Stimulated activated CD8-positive, alpha-beta memory T cell treated with anti-CD3 and anti-CD28 coated beads, Interleukin-15, amount 100 ng/mL, for 48 hours (primary cell): Measurements from ENCODE around the gene LRRC52.

ENCODE experiments used
- DNase-seq, 2 donors: peaks; one replicate each; pipeline ENCODE4 v3.0.0-alpha.2; 2020; ENCODE audit warnings: low read depth in 2 of 2

Gene LRRC52

DNA sequence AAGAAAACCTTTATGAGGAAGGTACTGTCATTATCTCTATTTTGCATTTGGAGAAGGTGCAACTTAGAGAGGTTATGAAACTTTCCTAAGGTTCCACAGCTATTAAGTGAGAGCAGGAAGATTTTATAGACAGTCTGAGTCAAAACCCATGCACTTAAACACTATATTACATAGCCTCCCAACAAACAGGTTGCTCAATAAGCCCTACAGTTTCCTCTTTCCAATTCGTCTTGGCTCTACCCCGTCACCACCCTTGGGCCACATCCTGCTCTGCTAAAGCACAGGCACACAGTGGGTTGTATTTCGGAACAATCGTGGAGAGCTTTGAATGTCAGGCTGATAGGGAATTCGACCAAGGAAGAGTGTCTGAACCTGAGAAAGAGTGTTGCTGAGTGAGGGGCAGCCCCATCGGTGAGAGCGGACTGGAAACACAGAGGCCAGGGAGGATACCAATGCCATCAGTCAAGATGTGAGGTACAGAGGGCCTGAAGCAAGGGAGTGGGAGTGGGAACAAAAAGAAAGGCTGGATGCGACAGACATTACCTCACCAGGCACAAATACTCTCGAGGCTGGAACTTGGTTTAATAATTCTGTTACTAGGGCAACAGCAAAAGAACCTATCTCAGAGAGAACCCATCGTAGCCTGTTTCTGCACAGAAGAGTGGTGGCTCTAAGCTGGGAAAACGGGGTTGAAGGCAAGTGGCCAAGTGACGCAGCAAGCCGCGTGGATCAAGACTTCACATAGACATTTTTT, 6.3 kb upstream of the LRRC52 start:
- no peak for DNase-seq

DNA sequence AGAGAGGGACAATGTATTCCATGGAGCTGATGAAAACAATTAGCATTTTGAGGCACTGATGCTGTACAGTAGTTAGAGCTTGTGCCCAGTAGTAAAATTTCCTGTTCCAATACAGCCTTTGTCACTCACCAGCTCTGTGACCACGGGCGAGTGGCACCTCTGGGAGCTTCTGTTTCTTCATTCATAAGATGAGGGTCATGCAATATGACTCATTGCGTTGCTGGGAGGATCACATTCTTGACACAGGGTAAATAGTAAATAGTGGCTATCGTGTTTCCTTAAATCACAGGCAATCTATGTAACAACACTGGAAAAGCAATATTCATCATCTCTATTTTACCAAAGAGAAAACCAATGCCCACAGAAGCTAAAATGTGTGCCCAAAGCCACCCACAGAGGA, 4.5 kb upstream of the LRRC52 start:
- DNase-seq: no peak

DNA sequence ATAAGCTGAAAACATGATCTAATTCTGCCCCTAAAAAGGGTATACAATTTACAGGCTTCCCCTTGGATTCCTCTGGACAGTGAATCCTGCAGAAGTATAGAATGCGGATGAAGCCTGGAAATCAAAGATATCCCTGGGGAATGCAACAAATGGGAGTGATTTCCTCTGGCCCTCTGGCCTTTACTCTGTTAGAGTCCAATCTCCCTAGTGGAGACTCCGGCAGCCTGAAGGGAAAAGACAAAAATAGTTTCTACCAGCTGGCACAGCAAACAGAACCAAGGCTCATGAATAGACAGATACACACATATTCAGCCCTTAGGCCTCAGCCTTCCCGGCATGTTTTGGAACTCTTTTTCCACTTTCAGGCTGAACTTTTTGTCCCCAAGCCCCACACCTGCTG, 3.9 kb upstream of the LRRC52 start:
- no peak for DNase-seq

DNA sequence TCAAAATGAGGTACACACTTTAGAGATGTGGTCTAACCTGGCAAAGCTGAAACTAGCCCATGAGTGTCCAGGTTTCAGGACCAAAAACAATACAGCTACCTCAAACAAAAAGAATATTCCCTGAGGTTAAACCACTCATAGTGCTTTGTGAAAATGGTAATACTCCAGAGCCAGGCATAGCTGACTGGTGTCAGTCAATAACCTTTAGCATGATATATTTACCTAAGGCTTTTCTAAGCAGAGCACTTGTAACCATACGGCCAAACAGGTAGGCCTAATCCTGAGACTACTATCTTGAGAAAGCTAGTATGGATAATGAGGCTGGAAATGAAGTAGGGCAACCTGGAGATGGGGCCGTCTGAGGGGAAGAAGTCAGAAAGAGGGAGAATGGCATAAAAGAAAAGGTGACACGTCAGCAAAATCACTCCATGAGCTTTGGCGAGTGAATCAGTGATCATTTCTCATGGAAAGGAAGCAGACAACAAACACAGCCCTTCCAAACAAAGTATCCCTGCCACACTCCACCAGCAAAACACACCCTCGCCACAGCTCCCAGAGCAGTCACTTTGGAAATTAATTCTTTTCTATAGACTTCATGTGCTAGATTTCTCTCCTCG, 1.7 kb upstream of the LRRC52 start:
- no peak for DNase-seq

DNA sequence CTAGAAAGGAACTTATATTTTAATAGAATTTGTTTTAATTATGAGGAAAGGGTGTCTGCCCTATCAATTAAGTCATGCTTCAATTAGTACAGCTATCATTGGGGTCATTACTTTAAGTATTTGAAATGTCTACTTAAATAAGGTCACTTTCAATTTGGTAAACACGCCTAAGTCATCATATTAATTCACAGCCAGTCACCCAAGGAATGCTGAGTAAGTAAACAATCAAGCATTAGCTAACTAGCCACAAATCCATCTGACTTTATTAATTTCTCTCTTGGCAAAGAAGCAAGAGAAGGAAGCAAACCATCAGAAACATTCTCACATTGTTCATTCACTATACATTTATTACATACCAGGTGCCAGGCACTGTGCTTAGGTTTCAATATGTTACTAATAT, 1.2 kb upstream of the LRRC52 start:
- no peak for DNase-seq

DNA sequence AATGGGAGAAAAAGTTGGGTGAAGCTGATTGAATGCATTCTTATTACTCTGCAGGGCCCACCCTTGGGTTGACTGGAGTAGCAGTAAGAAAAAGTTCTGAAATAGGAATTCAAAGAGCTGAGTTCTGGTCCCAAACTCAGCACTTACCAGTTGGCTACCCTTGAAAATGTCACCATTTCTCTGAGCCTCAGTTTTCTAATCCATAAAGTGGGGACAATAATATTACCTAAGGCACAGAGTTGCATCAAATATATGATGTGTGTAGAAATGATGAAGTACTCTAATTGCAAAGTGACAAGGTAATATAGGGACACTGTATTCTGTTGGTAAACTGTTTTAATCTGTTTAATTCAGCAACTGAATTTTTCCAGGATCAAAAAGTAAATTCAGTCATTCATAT, 1.2 kb downstream of the LRRC52 start:
- no peak for DNase-seq

DNA sequence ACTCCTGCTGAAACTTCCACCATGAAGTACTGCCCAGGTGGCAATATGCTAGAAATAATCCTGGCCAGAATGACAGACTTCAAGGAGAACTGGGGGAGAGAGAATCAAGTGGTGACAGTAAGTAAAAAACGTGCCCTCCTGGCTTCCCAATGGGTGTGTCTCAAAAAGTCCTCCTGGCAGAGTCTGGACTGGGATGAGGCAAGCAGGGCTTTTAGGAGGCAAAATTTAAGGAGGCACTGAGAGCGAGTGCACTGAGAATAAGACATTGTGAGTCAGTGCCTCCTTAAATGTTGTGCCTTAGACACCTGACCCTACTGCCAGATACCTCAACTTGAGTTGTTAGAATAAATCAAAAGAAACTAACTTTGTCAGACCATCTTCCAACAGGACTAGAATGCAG, 2.2 kb downstream of the LRRC52 start:
- no peak for DNase-seq

DNA sequence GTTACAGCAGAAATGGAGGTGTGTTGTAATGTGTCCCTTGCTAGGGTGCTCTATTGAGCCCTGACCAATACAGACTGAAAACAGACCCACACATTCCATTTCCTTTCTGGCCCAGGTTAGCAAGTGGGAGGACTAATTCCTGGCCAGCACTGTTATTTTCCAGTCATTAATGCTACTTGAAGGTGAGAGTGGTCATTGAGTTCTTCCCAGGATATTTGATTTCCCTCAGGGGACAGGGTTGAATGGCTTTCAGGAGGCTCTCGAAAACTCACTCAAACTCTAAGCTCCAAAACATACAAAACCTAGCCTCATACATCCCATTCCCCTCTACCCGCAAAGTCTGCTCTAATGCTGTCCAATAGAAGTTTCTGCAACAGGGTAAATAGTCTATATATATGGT, 6.2 kb downstream of the LRRC52 start:
- no peak for DNase-seq

DNA sequence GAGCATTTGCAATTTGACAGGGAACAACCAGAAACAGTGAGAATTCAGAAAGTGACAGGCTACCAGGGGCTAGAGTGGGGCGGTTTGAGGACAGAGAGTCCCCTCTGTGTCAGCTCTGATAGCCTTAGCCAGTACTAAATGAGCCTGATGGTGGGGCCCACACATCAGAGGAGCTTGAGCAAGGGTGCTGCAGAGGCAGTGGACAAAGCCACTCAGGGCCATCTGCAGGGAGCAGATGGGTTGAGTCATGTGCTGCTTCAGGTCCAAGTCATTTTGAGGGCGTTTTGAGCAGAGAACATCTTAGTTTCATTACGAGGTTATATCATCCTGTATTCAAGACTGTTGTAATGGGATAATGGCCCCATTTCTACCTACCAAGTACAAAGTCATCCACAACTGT, 7.7 kb downstream of the LRRC52 start:
- DNase-seq: no peak

DNA sequence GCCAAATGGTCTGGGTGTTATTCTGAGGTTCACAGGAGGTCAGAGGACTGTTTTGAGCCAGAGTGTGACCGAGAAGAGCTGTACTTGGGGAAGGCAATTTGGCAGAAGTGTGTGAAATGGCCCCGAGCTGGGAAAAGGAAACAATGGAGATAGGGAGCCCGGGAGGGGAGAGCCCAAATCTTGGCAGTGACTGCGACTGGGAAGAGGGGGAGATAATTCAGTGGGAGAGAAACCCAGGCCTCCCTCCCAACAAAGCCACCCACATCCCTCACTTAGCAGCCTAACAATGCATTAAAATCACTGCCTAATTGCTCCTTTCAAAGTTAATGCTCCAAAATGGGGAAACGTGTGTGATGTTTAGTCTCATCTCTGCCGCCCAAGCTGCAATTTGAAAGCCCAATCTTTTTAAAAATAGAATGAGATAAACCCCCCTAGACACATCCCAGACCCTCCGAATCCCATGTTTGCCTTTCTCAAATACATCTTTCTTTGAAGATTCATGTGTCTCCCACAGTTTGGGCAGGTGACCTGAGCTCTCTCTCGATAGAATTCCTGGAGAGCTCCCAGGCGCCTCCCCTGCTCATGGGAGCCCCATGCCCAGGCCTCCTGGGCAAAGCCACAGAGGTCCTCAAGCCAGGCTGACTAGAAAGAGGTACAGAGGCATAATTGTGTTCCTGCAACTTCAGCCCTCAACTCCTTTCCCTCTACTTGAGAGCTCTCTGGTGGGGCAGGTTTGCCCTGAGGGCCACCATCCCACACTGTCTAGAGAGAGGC, 17.3 kb downstream of the LRRC52 start:
- DNase-seq: no peak

DNA sequence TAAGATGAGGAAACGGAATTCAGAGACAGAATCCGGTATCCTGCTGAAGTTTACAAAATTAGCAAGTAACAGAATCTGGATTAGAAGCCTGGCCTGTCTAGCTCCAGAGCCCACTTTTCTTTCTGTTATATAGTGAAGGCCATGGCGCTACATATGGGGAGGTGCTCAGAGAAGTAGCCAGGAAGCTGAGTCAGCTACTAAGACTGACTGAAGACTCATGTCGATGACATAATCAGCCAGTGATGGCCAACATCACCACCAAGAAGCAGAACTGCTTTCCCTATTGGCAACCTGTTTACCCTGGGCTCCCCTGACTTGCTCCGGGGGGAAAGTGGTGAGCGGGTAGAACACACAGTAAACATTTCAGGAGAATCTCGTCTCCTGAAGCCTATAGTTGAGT, 18.8 kb downstream of the LRRC52 start:
- no peak for DNase-seq

DNA sequence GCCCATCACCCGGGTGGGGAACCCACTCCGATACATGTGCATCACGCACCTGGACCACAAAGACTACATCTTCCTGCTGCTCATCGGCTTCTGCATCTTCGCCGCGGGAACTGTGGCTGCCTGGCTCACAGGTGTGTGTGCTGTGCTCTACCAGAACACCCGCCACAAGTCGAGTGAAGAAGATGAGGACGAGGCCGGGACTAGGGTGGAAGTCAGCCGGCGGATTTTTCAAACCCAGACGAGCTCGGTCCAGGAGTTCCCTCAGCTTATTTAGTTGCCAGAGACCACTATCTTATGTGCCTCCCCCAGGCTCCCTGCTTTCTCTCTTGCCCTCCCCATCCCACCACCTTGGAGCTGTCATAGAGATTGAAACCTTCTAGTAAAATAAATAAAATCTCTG, 19.8 kb downstream of the LRRC52 start:
- no peak for DNase-seq

DNA sequence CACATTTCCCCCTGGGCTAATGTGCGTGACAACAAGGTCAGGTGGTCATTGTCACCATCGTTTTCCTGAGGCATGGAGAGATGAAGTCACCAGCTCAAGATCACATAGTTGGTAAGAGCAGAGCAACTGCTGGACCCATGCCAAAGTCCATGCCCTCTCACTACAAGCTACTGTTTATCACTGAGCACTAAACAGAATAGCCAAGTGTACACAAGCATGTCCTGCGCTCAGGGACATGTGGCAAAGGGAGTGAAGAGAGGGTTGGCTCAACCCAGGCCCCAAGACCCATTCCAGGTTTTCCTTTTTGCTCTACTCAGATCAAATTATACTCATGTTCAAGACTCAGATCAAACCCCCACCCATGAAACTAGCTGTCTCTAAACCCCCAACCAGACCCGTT, 20.8 kb downstream of the LRRC52 start:
- no peak for DNase-seq

DNA sequence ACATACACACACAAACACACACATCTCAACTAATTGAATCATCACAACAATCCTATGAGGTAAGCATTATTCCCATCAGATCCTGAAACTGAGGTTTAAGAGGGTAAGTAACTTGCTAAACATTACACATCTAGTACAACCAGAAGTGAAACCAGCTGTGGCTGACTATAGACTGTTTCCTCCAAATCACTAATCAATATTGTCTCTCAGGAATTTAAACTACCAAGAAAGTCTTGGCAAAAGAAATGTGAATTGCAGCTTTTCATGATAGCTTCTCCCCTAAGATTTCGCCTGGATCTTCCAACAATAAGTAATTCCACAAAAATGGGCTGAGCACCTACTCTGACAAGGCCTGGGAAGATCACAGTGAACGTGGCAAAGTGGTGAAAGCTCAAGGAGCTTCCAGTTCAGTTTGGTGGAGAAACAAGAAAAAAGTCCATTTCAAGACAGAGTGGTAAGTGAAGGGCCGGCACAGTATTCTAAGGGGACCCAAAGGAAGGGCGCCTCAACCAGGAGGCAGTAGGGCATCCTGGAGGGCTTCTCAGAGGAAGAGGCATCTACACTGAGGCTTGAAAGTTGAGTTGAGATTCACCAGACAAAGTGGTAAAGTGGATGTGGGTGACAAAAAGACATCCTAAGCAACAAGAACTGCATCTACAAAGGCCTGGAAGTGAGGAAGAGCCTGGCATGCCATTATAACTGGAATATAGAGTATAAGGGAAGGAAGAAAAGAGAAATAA, 22.1 kb downstream of the LRRC52 start:
- no peak for DNase-seq

DNA sequence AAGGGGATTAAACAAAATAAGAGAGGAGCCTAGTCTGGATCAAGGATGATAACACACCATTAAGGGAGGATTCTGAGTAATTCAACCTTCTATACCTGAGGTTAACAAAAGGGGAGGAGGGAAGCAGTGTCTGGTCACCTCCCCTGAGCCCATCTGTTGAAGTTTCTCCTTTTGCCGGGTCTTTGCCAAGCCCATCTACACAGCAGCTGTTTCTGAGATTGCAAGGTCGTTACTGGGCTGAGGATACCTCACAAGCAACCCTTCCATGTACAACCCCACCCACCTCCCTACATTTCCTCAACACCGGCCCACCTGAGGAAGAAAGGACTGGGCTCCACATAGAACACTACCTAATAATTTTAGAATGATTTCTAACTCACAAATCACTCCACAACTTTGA, 26.3 kb downstream of the LRRC52 start:
- DNase-seq: no peak

DNA sequence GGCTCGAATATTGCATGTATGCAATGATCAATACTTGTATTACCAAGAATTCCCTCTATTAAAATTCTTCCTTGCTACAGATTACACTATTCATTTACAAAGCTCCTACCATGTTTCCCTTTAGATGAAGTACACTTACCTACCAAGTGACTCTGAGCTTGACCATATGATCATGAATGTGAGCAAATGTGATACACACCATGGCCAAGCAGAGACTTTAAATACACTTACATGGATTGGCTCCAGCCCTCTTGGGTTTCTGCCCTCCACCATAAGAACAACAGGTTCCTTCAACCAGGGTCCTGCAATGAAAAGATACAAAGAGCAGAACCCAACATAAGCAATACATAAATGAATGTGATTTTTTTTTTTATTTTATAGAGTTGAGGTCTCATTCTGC, 30.0 kb downstream of the LRRC52 start:
- no peak for DNase-seq

DNA sequence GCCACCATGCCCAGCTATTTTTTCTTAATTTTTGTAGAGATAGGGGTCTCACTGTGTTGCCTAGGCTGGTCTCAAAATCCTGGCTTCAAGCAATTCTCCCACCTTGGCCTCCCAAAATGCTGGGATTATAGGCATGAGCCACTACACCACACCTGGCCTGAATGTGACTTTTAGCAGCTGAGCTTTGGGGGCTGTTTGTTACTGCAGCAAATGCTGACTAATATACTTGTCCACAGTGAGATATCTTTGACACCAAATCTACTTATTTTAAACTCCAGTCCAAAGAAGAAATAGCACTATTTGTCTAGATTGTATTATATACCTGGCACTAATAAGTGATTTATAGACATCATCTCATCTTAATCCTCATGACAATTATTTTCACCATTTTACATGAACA, 30.5 kb downstream of the LRRC52 start:
- DNase-seq: no peak

DNA sequence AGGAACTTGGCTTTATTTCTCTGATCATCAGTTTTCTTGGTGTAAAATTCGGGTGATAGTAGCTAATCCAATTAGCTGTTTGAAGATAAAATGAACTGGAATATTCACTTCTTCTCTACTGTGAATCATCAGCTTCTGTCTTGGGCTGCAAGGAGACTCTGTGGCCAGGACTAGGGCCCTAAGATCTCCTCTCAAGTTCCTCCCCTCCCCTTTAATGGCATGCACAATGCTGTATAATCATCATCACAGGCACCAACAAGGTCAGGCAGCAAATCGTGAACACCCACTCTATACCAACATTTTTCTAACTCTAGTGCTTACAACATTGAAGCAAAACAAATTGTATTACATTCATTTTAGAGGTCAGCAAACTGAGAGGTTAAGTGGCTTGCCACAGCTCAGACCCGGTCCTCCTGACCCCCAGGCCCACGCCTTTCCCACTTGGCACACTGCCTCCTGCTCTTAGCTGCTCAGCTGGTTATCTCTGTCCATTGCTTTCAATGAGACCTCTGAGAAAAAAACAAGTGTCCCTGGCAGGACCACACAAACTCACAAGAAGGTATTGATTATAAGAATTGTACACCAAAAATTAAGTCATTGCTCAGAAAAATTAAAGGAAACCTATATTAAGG, 31.8 kb downstream of the LRRC52 start:
- no peak for DNase-seq

DNA sequence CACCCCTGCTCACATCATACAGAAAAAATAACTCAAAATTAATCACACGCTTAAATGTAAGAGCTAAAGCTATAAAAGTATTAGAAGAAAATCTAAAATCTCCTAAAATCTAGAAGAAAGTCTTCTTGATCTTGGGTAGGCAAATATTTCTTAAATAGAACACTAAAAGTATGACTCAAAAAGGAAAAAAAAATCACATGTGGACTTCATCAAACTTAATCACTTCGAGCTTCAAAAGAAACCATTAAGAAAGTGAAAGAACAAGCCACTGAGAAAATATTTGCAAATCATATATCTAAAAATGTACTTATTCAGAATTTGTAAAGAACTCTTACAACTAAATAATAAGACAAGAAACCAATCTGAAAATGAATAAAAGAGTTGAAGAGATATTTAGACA, 32.7 kb downstream of the LRRC52 start:
- no peak for DNase-seq

DNA sequence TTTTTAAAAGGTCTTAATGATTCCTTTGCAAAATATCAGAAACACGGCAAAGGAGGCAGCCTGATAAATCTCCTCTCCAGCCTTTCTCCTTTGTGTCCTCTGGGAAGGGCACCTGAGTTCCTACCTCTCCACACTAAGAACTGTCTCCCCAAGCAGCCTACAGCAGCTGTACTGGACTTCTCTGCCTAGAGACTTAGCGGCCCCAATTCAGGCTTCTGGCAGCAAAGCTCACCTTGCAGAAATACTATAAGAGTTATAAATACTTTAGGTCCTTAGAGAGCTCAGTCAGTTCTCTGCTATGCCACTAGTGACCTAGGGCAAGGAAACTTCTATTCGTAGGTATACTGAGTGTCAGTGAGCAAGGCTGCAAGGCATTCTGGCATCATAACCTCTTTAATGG, 33.9 kb downstream of the LRRC52 start:
- DNase-seq: no peak

DNA sequence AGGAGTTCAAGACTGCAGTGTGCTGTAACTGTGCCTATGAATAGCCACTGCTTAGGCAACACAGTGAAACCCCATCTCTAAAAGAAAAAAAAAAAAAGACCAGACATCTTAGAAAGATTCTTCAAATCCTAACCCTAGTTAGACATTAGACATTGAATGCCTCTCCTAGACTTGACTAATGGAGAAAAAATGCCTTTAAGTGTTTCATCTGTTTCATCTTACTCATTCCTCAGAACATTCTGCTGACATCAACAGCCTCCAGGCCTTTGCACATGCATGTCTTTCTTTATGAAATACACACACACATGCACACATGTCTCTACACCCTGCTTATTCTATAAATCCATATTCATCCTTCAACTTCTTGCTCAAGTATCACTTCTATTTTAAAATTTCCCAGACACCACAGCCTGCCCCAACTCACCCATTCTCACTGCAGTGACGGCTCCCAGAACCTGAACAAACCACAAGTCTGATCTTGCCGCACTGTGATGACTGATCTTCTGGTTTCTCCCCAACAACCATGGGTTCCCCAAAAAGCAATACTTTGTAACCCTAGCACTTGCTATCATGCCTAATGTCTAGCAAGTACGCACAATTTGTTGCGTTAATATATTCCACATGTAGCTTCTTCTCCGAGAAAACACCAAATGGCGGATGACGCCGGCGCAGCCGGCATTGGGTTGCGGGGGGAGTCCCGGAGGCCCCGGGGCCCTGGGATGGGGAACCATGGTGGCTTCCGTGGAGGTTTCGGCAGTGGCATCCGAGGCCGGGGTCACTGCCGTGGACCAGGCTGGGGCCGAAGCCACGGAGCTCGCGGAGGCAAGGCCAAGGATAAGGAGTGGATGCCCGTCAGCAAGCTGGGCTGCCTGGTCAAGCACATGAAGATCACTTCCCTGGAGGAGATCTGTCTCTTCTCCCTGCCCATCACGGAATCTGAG, 37.4 kb downstream of the LRRC52 start:
- DNase-seq: no peak
